GM12872 (cell line): ENCODE results near the gene SLC28A1.

Experiments
- TF ChIP-seq, protein P1 (sequence below): IDR thresholded peaks from 3 replicates; pipeline ENCODE4 v1.5.1; 2011; ENCODE audit warnings: low read depth, mild to moderate bottlenecking, low read length, moderate library complexity; ENCODE audit not compliant: insufficient read depth

Gene SLC28A1

DNA sequence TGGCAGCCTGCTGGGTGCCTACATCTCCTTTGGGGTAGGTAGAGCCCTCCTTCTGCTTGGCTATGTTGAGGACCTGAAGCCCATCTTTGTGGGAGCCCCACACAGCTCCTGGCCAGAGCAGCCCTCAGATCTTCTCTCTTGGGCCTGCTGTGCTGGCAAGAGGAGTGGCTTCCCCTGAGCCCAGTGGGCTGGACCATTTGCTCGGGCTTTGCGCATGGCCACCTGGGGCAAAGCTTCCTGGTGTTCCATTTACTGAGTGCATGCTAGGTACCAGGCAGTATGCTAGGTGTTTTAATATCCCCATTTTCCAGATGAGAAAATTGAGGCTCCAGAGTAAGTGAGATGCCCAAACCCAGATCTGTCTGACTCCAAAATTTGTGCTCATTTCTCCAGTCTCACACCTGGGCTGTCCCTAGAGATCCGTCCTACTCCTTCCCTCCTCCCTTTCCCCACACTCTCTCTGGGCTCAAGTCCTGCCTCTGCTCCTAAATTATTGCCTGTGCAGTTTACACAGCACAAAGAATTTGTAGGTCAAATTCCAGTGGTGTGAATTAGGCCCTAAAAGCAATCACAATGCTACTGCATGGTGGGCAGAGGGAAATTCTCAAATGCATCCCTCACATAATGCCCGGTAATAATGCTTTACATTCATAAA, 39.7 kb downstream of the SLC28A1 start:
- TF ChIP-seq, protein P1, sequence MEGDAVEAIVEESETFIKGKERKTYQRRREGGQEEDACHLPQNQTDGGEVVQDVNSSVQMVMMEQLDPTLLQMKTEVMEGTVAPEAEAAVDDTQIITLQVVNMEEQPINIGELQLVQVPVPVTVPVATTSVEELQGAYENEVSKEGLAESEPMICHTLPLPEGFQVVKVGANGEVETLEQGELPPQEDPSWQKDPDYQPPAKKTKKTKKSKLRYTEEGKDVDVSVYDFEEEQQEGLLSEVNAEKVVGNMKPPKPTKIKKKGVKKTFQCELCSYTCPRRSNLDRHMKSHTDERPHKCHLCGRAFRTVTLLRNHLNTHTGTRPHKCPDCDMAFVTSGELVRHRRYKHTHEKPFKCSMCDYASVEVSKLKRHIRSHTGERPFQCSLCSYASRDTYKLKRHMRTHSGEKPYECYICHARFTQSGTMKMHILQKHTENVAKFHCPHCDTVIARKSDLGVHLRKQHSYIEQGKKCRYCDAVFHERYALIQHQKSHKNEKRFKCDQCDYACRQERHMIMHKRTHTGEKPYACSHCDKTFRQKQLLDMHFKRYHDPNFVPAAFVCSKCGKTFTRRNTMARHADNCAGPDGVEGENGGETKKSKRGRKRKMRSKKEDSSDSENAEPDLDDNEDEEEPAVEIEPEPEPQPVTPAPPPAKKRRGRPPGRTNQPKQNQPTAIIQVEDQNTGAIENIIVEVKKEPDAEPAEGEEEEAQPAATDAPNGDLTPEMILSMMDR = no peak

DNA sequence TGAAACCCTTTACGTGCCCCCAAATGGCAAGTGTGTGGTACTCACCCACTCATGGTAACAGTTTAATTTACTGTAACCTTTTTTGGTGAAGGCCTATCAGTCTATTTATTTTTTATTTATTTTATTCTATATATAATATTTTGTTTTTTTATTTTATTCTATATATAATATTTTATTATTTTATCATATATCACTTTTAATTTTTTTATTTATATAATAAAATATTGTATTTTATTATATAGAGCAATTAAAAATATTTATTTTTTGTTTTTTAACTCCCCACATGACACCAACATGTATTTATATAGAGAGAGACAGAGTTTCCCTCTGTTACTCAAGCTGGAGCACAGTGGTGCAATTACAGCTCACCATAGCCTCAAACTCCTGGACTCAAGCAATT, 41.4 kb downstream of the SLC28A1 start:
- TF ChIP-seq, protein P1 = no peak

DNA sequence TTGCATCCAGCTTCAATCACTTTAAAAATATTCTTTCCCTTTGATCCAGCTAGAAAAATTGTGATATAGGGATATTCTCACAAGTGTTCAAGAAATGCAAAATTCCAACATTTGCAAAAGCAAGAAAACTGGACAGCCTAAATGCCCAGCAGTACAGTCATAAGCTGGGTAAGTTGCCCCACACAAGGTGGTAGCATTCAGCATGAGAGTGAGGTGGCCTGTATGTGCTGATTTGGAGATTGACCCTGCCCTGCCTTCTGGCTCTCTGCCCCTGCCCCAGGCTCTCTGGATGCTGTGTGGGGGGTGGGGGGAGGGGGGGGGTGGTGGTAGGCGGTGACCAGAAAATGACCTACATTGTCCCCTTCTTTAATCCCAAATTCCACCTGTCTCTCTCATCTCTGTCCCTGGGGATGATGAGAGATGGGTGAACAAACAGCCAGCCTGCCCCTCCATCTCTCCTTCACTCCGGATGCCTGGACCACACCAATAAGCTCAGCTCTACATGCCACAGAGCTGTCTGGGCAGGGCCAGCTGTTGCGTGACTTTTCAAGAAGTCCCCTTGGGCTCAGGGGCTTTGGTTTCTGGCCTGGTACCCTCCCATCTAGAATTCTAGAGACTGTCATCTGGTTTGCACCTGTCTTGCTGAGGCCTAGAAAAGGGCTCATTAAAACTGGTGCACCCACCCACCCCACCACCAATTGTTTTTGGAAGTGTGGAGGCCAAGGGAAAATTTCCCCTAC, 42.2 kb downstream of the SLC28A1 start:
- TF ChIP-seq, protein P1 = no peak

DNA sequence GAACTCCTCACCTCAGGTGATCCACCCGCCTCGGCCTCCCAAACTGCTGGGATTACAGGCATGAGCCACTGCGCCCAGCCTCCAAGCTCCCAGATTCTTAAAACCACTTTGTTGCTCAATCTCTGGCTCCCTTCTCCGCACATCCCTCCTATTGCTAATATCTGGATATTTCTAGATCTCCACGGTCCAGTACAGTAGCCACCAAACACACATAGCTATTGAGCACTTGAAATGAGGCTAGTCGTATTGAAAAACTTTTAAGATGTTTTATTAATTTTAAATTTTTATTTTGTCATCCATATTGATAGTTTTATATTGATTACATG, 44.3 kb downstream of the SLC28A1 start:
- TF ChIP-seq, protein P1 = no peak

DNA sequence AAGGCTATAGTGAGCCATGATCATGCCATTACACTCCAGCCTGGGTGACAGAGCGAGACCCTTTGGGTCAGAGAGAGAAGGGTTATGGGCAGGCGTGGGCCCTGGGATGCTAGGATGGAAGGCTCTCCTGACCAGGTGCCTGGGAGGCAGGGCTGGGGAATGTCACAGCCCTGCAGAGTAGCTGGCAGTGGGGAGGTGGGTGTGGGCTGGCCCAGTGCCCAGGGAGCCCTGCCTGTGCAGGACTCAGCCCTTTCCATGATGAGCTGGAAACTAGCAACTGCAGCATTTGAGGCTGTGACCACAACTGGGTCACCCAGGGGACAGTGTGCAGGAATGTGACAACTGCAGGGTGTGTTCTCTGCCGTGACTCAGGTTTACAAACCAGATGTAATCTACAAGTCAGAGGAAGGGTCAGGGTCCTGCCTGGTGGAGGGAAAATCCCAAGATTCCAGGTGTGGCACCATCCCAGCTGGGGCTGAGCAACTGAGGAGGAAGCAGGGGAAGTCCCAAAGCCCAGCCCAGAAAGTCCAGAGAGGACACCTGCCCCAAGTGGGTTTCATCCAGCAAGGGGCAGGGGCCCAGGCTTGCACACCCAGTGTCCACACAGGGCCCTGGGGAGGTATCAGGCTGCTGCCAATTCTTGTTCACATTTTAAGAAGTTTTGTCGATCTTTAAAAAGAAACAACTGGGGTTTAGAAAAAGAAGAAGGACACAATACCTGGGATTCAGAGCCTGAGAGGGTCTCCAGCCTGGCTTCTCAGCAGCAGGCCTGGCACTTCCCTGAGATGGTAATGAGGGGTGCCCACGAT, 45.5 kb downstream of the SLC28A1 start:
- TF ChIP-seq, protein P1 = no peak

DNA sequence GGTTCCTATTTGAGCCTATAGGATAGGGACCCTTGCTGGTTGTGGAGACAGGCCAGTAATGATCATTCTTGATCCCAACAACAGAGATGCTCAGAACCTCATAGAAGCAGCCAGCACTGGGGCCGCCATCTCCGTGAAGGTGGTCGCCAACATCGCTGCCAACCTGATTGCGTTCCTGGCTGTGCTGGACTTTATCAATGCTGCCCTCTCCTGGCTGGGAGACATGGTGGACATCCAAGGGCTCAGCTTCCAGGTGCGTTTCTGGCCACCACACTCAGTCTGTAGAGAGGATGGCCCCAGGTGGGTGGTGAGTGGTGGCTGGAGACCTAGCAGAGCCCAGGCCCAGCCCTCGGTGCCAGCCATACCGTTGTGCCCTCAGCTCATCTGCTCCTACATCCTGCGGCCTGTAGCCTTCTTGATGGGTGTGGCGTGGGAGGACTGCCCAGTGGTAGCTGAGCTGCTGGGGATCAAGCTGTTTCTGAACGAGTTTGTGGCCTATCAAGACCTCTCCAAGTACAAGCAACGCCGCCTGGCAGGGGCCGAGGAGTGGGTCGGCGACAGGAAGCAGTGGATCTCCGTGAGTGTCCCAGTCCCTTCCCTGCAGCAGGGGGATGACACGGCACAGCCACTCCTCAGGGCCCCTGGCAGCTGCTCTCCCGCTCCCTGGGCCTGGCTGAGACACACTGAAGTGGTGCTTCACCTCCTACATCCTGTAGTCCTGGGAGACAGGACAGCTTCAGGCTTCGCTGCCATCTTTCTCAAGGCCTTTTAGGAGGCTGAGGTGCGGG, 50.7 kb downstream of the SLC28A1 start:
- TF ChIP-seq, protein P1 = no peak

DNA sequence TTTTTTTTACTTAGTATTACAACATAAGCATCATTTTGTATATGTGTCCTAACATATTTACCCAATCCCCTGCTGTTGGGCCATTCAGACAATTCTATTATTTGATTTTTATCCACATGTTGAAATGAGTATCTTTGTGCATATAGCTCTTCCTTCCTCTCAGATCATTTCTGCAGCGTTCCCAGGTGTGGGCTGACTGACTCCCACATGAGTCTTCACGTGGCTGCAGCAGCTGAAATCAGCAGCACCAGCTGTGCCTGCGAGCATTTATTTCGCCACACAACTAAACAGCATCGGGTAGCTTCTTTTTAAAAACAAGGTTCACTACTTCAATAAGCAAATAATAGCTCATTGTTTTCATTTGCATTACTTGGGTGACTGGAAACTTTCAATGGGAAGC, 52.7 kb downstream of the SLC28A1 start:
- TF ChIP-seq, protein P1 = no peak
